GM13976 (cell line): ENCODE results near the gene FDX2.
A peak's percentile ranks its signal among the peaks of the same experiment; 100 is the strongest.
"Not testable (repeated sequence)": the region's sequence is repeated elsewhere in the genome, so short reads cannot be mapped to it uniquely, and the experiment has no call there.

Experiments used
- DNase-seq: peaks from one replicate; pipeline ENCODE4 v3.0.0; 2012; ENCODE audit warnings: low spot score
- in situ Hi-C: fragments of 300-500 bp; cut with MboI; formaldehyde crosslinking; loops from one replicate; pipeline ENCODE4 v1.12.0; 2022; ENCODE audit warnings: low sequenced_read_pairs, mixed read lengths, inconsistent platforms; ENCODE audit not compliant: unreplicated experiment
- TF ChIP-seq, protein P1 (sequence below): IDR thresholded peaks from 2 replicates; pipeline ENCODE4 v1.5.1; 2012; ENCODE audit warnings: borderline replicate concordance, mild to moderate bottlenecking; ENCODE audit not compliant: insufficient read depth; ENCODE audit errors: extremely low read depth, missing control alignments, control extremely low read depth

FDX2 gene

DNA sequence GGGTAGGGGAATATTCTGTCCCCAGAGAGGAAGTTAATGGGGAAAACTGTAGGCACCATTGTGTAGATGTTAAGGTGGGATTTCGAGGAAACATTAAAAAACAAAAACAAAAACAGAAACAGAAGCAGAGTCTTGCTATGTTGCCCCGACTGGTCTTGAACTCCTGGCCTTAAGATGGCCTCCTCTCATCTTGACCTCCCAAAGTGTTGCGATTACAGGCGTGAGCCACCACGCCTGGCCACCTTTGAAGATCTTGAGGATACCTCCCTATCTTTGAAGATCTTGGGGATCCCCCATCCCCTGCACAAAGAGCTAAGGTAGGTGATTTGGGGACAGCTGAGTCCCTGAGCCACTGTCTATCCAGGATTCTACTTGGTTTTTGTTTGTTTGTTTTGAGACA lies 24.2 kb upstream of the FDX2 start:
- in situ Hi-C loops = no loop called here
- no peak for DNase-seq
- TF ChIP-seq, protein P1, sequence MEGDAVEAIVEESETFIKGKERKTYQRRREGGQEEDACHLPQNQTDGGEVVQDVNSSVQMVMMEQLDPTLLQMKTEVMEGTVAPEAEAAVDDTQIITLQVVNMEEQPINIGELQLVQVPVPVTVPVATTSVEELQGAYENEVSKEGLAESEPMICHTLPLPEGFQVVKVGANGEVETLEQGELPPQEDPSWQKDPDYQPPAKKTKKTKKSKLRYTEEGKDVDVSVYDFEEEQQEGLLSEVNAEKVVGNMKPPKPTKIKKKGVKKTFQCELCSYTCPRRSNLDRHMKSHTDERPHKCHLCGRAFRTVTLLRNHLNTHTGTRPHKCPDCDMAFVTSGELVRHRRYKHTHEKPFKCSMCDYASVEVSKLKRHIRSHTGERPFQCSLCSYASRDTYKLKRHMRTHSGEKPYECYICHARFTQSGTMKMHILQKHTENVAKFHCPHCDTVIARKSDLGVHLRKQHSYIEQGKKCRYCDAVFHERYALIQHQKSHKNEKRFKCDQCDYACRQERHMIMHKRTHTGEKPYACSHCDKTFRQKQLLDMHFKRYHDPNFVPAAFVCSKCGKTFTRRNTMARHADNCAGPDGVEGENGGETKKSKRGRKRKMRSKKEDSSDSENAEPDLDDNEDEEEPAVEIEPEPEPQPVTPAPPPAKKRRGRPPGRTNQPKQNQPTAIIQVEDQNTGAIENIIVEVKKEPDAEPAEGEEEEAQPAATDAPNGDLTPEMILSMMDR = no peak

DNA sequence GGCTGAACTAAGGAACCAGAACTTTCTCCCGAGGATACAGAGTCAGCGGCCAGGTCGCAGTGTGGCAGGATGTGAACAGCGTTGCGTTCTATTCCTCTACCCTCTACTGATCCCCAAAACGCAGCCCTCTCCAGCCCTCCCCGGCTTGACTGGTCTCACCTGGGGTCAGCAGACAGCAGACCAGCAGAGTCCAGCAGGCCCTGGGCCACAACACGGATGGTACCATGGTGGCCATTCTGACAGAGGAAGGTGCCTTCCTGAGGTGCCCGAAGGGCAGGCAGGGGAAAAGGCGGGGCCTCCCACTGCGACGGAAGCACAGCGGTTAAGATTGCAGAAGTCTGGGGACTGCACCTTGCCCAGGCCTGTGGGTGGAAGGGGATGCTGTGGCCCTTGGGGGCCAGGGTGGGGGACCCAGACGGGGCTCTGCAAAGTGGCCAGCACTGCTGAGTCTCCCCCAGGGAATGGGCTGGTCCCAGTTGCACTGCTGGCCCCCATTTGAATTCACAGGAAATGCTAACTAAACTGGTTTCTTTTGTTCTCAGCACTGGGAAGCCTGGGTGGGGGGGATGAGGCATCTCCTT lies 23.7 kb upstream of the FDX2 start, which contains the start of gene ICAM3:
TSS of gene ICAM3 (minus strand) at position 245 of the 581 bp plus-strand sequence. CDS start at position 235, 10 bp downstream.
- in situ Hi-C loops = no loop called here
- DNase-seq = peak; percentile 80

DNA sequence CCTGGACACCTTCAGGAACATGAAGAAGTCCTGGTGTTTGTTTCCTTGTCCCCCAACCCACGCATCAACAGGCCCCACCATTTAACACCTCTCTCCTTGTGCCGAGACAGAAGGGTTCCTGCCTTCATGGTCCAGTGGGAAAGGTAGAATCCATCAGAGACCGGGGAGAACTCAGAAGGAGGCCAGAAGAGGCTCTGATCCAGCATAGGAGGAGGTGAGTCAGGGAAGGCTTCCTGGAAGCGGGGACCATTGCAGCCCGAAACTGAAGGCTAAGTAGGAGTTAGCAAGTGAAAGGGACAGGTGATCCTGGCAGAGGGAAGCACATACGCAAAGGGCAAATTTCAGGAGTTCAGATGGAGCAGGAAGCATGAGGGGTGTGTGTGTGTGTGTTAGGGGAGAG lies 23.1 kb upstream of the FDX2 start:
- TF ChIP-seq, protein P1 = no peak
- in situ Hi-C loops = no loop called here
- no peak for DNase-seq

More for the DNA sequence above, 23.7 kb upstream of the FDX2 start, which contains the start of gene ICAM3:
- TF ChIP-seq, protein P1 = no peak

DNA sequence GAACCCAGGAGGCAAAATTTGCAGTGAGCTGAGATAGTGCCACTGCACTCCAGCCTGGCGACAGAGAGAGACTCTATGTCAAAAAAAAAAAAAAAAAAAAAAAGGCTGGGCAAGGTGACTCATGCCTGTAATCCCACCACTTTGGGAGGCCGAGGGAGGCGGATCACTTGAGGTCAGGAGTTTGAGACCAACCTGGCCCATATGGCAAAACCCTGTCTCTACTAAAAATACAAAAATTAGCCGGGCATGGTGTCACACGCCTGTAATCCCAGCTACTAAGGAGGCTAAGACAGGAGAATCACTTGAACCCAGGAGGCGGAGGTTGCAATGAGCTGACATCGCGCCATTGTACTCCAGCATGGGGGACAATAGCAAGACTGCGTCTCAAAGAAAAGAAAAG lies 20.9 kb upstream of the FDX2 start:
- in situ Hi-C loops = not testable (repeated sequence)

DNA sequence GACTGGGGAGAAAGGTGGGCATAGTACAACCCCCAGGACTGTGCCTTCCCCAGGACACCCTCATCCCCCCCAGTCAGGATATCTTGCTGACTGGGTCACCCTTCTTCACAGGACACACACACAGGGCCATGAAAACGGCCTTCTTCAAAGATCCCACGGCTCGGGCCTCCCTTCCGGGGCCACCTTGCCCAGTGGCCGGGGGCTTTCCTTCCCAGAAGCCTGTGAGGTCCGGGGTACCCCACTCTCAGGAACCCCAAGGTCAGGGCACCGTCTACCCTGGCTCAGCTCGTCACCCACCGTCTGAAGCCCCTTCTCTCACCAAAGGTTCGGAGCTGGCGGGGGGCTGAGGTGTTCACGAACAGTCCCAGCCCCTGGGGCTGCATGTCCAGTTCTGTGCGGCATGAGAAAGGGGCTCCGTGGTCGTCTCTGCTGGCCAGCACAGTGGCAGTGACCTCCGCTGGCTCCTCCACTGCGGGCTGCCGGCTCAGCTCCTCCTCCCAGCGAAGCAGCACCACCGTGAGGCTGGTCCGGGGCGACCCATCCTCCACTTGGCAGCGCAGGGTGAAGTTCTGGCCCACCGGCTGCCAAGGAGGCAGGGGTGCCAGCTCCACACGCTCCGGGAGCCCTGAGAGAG lies 19.7 kb upstream of the FDX2 start:
- in situ Hi-C loops = no loop called here
- DNase-seq = no peak
- TF ChIP-seq, protein P1 = no peak

More for the DNA sequence above, 20.9 kb upstream of the FDX2 start:
- not testable (repeated sequence) for DNase-seq

DNA sequence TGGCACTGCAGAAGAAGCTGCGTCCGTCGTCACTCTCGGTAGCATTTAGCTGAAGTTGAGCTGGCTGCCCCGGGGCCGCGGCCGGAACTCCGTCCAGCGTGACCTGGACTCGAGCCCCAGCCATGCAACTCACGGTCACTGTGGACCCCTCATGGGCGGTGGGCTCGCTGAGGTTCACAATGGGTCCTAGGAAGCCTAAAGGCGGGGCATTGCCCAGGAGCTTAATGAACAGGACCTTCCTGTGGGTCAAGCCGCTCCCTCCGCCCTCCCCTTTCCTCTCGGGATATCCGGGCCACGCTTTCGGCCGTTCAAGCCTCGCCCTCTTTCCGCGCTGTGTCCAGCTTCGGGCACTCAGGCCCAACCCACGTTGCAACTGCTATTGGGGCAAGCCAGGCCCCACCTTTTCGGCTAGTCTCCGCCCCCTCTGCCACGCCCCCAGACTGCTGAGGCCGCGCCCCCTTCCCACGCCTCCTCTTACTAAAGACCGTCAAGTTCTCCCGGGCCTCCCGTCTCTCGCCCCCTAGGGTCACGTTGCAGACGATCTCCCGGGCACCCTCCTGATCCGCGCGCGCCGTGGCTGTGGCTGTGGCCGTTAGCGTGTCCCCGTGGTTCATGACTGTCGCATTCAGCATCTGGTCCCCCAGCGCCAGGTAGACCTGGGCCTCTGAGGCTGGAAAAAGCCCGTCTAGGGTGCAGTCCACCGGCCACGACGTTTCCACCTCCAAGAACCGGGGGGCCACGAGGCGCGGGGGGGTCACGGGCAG lies 19.0 kb upstream of the FDX2 start:
- in situ Hi-C loops = no loop called here
- TF ChIP-seq, protein P1 = no peak
- no peak for DNase-seq
